Panc1 (cell line): Measurements from ENCODE around the gene ECI2.

Experiments used
- CTCF ChIP-seq: fragments of 450-650 bp; IDR thresholded peaks from 2 replicates; pipeline ENCODE4 v1.5.1; 2017; ENCODE audit warnings: mild to moderate bottlenecking
- POLR2AphosphoS5 ChIP-seq: IDR thresholded peaks from 2 replicates; pipeline ENCODE4 v1.6.1; 2012; ENCODE audit warnings: mild to moderate bottlenecking, low read depth, low read length, moderate library complexity
- REST ChIP-seq, 2 experiments: IDR thresholded peaks; 2 replicates each; pipeline ENCODE4 v1.6.1; 2011 to 2012; ENCODE audit warnings: low read depth in 2 of 2, control low read depth in 1 of 2, low read length in 1 of 2, mild to moderate bottlenecking in 1 of 2, moderate library complexity in 1 of 2; ENCODE audit not compliant: insufficient read depth in 1 of 2
- SIN3A ChIP-seq: IDR thresholded peaks from 2 replicates; pipeline ENCODE4 v1.6.1; 2012; ENCODE audit warnings: low read depth, mild to moderate bottlenecking, low read length, moderate library complexity, borderline replicate concordance; ENCODE audit not compliant: insufficient read depth
- TCF7L2 ChIP-seq: IDR thresholded peaks from 2 replicates; pipeline ENCODE4 v1.6.1; 2011; ENCODE audit warnings: mild to moderate bottlenecking, low read depth, low read length, inconsistent platforms

DNA sequence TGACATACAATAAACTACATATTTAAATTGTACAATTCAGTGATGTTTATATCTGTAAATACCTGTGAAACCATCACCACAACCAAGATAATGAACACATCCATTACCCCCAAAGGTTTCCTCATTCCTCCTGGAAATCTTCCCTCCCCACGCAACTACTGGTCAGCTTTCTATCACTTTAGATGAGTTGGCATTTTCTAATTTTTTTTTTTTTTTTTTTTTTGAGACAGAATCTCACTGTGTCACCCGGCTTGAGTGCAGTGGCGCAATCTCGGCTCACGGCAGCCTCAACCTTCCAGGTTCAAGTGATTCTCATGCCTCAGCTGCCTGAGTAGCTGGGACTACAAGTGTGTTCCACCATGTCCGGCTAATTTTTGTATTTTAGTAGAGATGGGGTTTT lies 31.7 kb upstream of the ECI2 start:
- no peak for TF ChIP-seq CTCF
- no peak for TF ChIP-seq POLR2AphosphoS5
- no peak for TF ChIP-seq REST (IDR thresholded peaks at IDR 0.05; ENCODE audit: insufficient read depth in 1 of 2, low read depth in 2 of 2, low read length in 1 of 2)
- TF ChIP-seq SIN3A: no peak
- TF ChIP-seq TCF7L2: no peak
